ENCODE results near the gene CYLD. TPM values are rescaled to one million over a fixed set of nuclear protein-coding genes. Genes with fewer than 3 reads are reported as not detected.

The CYLD gene
- total and polyA plus RNA-seq, 10 of the 15 experiments (the other 5 are each of a cell fraction or from before 2014, with no cell fraction given): 19.2 to 106 (median 46.1) TPM

- TF ChIP-seq NKRF (conservative IDR thresholded peaks at IDR 0.05): no peak
- TF ChIP-seq RBBP5 (conservative IDR thresholded peaks at IDR 0.05): no peak
- TF ChIP-seq RUNX3 (IDR thresholded peaks at IDR 0.05; ENCODE audit: low read length): no peak
- no peak for TF ChIP-seq POLR2AphosphoS2 (IDR thresholded peaks at IDR 0.05; ENCODE audit: low read depth, low read length)
- no peak for TF ChIP-seq ATF7 (IDR thresholded peaks at IDR 0.05; ENCODE audit: low read depth)
- TF ChIP-seq ZNF217 (IDR thresholded peaks at IDR 0.05): no peak
Observed at GRCh38 chr16:50743581-50744225, 1.8 kb downstream of the CYLD start (continued).

DNA sequence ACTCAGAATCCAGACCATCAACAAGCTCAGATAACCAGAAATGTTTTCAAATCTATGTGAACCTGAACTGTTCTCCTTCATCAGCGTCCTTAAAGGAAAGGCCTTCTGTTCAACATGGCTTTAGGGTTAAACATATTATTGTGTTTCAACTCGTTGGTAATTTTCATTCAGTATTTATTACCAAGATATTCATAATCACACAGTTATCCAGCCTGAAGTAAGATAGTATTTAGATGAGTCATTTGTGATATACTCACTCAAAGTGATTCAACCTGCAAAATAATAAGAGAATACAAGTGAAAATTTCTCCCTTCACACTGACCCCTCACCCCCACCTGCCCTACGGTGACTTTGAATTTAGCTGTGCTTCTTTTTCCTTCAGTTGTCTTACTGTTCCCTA, 3.0 kb downstream of the CYLD start:
- Histone ChIP-seq H3K4me1 (ENCODE audit: control insufficient read depth, insufficient read depth, low read length) (peaks cover 24% of the 10 kb centered on the region), H4K20me1 (ENCODE audit: control insufficient read depth, insufficient read depth) (no peaks in the 10 kb centered on the region), H3K4me3 (peak overlapping the region; percentile 84), H3K36me3 (ENCODE audit: control insufficient read depth in 2 of 2, insufficient read depth in 2 of 2, low read length in 1 of 2) (no peaks in the 10 kb centered on the region), H3K27me3 (replicated peaks in 1 of 2; ENCODE audit: control insufficient read depth in 2 of 2, insufficient read depth in 2 of 2, low read length in 1 of 2) (no peaks in the 10 kb centered on the region), H2AFZ (ENCODE audit: control insufficient read depth, low read depth, low read length) (no peak overlapping the region), H3K9ac (ENCODE audit: control insufficient read depth, insufficient read depth, low read length) (peak overlapping the region; percentile 53), H3K4me2 (ENCODE audit: control insufficient read depth, insufficient read depth) (peak overlapping the region; percentile 79), H3K27ac (ENCODE audit: control insufficient read depth, insufficient read depth) (peak overlapping the region; percentile 53), H3K9me3 (replicated peaks; ENCODE audit: control insufficient read depth, insufficient read depth, low read length) (no peaks in the 10 kb centered on the region), H3K79me2 (ENCODE audit: control insufficient read depth, insufficient read depth, low read length) (peaks cover 71% of the 10 kb centered on the region)
- ATAC-seq (no peak), FAIRE-seq (no peak), DNase-seq (ENCODE audit: low read depth, low spot score) (no peak)
- RAD21 ChIA-PET (ENCODE audit: unreplicated experiment): interaction anchor here (0.6 to 13.0 kb wide), 12 partner anchors 8 to 720 kb away, joined by 3 to 578 read pairs (median 6); partner anchors contain the start of genes CNEP1R1, NOD2 and SNX20
- 0% methylated on average over 3 of the region's 3 CpGs for WGBS (ENCODE audit: insufficient coverage, insufficient replicate concordance, low lambda C conversion rate, missing lambda C conversion rate)
- intact Hi-C loops (cut with micrococcal nuclease; ENCODE audit: unreplicated experiment) (loop anchor here (5.0 to 10.0 kb wide), 3 partner anchors 198 to 590 kb away; partner anchors contain the start of genes NKD1 and TENT4B), in situ Hi-C loops (cut with MboI) (no loop called here)
- POLR2A ChIA-PET: interaction anchor here (0.6 to 7.2 kb wide), 13 partner anchors 9 to 472 kb away, joined by 3 to 104 read pairs (median 6); partner anchors contain the start of genes NOD2 and SNX20
- BruUV-seq (replicated peaks): no TSS peak
- CTCF ChIA-PET: interaction anchor here (1.0 to 15.3 kb wide), 22 partner anchors 8 to 720 kb away, joined by 3 to 636 read pairs (median 4); partner anchors contain the start of genes CNEP1R1 and SNX20
- SMC1A ChIA-PET (ENCODE audit: uncharacterized antibody, unreplicated experiment): interaction anchor here (0.6 to 19.1 kb wide), 18 partner anchors 10 to 466 kb away, joined by 3 to 600 read pairs (median 5); partner anchors contain the start of genes NOD2 and SNX20
- TF ChIP-seq SIX5 (IDR thresholded peaks at IDR 0.05; ENCODE audit: low read depth, low read length, severe bottlenecking): no peak
- TF ChIP-seq NFIC (IDR thresholded peaks at IDR 0.05; ENCODE audit: low read depth, low read length): 0 out of 2 replicates have a peak, but pooled peaks have one; percentile 21
